Endothelial cell of umbilical vein (primary cell): ENCODE results near the gene LBHD2.

ENCODE experiments used
- CTCF ChIP-seq, 2 donors: IDR thresholded peaks; 1 replicate in 1 of 2; 2 replicates in 1 of 2; pipeline ENCODE4 v1.5.1; 2011; ENCODE audit warnings: low read length in 2 of 2, mild to moderate bottlenecking in 2 of 2, moderate library complexity in 2 of 2, control low read depth in 1 of 2, inconsistent platforms in 1 of 2, low read depth in 1 of 2; ENCODE audit not compliant: insufficient read depth in 1 of 2; ENCODE audit errors: extremely low read depth in 1 of 2
- EZH2 ChIP-seq: IDR thresholded peaks from 2 replicates; pipeline ENCODE4 v1.6.1; 2012; ENCODE audit warnings: borderline replicate concordance, low read depth, mild to moderate bottlenecking, moderate library complexity, low read length, inconsistent platforms; ENCODE audit not compliant: severe bottlenecking
- FOS ChIP-seq: IDR thresholded peaks from 2 replicates; pipeline ENCODE4 v1.6.1; 2011; ENCODE audit warnings: mild to moderate bottlenecking, low read length, moderate library complexity, borderline replicate concordance; ENCODE audit not compliant: insufficient read depth
- GATA2 ChIP-seq: IDR thresholded peaks from 2 replicates; pipeline ENCODE4 v1.7.0; 2011; ENCODE audit warnings: low read depth, mild to moderate bottlenecking, moderate library complexity, mixed read lengths, low read length; ENCODE audit not compliant: insufficient read length, insufficient read depth
- JUN ChIP-seq: IDR thresholded peaks from 2 replicates; pipeline ENCODE4 v1.6.1; 2011; ENCODE audit warnings: borderline replicate concordance, low read depth; ENCODE audit not compliant: insufficient read length, insufficient read depth
- MAX ChIP-seq: IDR thresholded peaks from 2 replicates; pipeline ENCODE4 v1.6.1; 2011; ENCODE audit not compliant: insufficient read depth, insufficient read length
- MYC ChIP-seq: IDR thresholded peaks from one replicate; pipeline ENCODE4 v1.6.1; 2011; ENCODE audit warnings: mild to moderate bottlenecking, low read depth, low read length
- POLR2A ChIP-seq: IDR thresholded peaks from 2 replicates; pipeline ENCODE4 v1.6.1; 2012; ENCODE audit warnings: low read depth, mild to moderate bottlenecking, control low read depth, low read length
- POLR2AphosphoS5 ChIP-seq: IDR thresholded peaks from 2 replicates; pipeline ENCODE4 v1.6.1; 2012; ENCODE audit warnings: low read depth, mild to moderate bottlenecking, control low read depth, low read length, moderate library complexity; ENCODE audit not compliant: insufficient read depth

- TF ChIP-seq CTCF (IDR thresholded peaks at IDR 0.05; ENCODE audit: extremely low read depth in 1 of 2, insufficient read depth in 1 of 2, low read depth in 1 of 2, low read length in 2 of 2) (no peak), POLR2A (no peak), EZH2 (no peak), MYC (no peak), FOS (no peak), MAX (no peak), GATA2 (no peak), POLR2AphosphoS5 (no peak), JUN (no peak)
These were observed 38.6 kb upstream of the LBHD2 start for GRCh38 chr14:103045371-103045869.
